DOHH2 (cell line): ENCODE results near the gene NBAS.

ENCODE experiments used
- CTCF ChIP-seq: fragments of 200-600 bp; sonication (generic); IDR thresholded peaks from one replicate; pipeline ENCODE4 v1.5.1; 2014; ENCODE audit warnings: antibody characterized with exemption, mild to moderate bottlenecking, low read depth, low read length; ENCODE audit not compliant: poor library complexity, severe bottlenecking
- EZH2phosphoT487 ChIP-seq: fragments of 200-600 bp; sonication (generic); IDR thresholded peaks from 2 replicates; pipeline ENCODE4 v1.6.1; 2017; ENCODE audit warnings: borderline replicate concordance, mild to moderate bottlenecking, antibody characterized with exemption, low read length, moderate library complexity, mixed read lengths

GRCh38 chr2:15511686-15512085 lies 49.4 kb downstream of the NBAS start:
- TF ChIP-seq CTCF = no peak
- TF ChIP-seq EZH2phosphoT487 = no peak
